NCI-H2227 (cell line): Measurements from ENCODE around the gene PRLH.

Source experiments
- DNase-seq: peaks from one replicate; lab custom pipeline; 2025; ENCODE audit not compliant: unreplicated experiment; lab: John Stamatoyannopoulos, UW

Gene PRLH

DNA sequence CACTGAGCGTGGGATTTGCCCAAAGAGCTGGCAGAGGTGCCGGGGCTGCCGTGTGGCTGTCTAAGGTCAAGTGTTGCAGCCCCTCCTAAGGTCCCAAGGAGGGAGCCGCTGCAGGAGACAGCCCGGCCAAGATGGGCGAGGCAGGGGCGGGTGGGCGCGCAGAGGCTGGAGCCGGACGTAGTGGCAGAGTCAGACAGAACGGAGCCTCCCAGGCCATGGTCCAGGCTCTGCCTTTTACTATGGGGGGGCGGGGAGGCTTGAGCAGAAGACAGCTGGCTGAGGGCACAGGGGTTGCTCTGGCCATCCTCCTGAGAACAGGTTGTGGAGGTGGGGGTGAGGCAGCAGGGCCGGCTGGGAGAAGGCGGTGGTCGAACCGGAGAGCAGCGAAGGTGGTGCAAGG lies 27.5 kb upstream of the PRLH start:
- DNase-seq, result no peak

DNA sequence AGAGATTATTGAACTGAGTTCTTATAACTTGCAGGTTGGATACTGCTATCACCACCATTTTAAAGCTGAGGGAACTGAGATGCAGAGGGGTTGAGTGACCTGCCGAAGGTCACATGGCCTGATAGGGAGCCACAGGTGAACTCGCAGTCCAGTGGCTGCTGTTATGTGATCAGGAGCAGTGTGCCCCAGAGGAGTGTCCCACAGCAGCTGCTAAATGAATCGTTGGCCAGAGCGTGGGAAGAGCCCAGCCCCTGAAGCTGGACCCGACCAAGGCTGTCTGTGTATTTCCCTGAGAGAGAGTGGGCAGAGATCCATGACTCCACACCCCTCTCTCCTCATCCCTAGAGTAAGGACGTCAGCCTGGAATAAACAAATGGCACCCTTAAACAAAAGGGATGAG lies 26.7 kb upstream of the PRLH start:
- no peak for DNase-seq

DNA sequence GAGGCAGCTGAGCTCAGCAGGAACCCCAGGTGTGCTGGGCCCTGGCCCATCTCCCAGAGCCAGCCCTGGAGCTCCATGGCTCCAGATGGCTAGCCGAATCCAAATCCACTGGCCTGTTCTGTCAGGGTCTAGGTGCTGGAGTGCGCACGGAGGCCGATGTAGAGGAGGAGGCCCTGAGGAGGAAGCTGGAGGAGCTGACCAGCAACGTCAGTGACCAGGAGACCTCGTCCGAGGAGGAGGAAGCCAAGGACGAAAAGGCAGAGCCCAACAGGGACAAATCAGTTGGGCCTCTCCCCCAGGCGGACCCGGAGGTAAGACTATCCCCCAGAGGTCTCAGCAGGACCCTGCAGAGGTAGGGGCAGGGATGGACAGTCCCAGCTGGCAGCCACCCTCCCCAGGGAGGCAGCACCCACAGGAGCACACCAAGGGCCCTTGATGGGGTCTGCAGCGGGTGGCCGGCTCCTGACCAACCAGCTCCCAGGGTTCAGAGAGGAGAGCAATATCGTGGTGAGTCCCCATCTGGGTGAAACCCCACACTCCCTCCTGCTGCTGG lies 26.1 kb upstream of the PRLH start:
- DNase-seq, result no peak

DNA sequence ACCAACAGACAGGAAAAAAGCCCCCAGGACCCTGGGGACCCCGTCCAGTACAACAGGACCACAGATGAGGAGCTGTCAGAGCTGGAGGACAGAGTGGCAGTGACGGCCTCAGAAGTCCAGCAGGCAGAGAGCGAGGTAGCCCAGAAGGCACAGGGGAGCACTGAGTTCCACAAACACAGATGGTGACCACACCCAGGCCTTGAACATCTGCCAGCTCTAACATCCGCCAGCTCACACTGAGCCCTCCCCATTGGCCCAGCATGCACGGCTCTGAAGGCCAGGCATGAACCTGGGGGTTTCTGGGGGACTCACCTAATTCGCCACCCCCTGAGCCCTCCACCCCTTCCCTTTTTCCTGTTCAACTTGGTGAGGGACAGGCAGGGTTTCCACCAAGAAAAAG lies 25.6 kb upstream of the PRLH start:
- no peak for DNase-seq

DNA sequence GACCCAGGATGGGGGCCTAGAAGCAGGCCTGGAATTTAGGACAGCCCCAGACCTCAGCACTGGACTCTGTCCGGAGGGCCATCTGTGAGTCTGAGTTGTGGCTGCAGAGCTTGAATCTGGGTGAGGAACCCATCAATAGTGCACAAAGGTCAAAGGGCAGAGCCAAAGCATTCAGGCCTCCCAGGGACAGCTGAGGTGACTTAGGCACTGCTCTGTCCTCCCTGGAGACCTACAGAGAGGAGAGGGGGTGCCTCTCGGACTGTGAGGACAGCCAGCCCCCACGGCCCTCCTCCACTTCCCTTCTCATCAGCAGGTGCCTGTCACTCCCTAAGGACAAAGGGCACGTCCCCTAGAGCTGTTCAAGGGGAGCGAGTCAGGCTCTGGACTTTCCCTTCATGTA lies 25.1 kb upstream of the PRLH start:
- no peak for DNase-seq

DNA sequence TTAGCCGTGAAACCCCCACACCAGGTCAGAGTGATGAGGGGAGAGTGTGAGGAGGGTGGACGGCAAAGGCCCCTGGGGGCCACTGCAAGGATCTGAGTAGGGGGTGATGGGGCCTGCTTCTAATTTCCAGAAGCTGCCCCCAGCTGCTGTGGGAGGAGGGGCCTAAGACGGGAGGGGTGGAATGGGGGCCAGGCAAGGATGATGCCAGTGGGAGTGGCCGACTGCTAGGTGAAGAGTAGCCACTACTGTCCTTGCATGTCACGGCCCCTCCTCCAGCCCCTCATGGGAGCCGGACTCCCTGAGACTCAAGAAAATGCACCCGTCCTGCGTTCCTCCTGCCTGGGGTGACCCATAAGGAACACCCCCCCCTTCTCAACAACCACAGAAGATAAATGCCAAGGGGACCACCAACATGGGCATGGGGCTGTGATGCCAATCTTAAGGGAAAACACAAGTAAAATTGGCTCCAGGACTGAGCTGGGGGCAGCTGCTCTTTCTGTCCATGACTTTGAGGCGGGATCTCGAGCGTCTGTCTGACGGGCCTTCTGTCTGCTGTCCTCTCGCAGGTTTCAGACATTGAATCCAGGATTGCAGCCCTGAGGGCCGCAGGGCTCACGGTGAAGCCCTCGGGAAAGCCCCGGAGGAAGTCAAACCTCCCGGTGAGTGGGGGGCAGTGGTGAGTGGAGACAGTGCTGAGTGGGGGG lies 24.2 kb upstream of the PRLH start:
- DNase-seq, result no peak

DNA sequence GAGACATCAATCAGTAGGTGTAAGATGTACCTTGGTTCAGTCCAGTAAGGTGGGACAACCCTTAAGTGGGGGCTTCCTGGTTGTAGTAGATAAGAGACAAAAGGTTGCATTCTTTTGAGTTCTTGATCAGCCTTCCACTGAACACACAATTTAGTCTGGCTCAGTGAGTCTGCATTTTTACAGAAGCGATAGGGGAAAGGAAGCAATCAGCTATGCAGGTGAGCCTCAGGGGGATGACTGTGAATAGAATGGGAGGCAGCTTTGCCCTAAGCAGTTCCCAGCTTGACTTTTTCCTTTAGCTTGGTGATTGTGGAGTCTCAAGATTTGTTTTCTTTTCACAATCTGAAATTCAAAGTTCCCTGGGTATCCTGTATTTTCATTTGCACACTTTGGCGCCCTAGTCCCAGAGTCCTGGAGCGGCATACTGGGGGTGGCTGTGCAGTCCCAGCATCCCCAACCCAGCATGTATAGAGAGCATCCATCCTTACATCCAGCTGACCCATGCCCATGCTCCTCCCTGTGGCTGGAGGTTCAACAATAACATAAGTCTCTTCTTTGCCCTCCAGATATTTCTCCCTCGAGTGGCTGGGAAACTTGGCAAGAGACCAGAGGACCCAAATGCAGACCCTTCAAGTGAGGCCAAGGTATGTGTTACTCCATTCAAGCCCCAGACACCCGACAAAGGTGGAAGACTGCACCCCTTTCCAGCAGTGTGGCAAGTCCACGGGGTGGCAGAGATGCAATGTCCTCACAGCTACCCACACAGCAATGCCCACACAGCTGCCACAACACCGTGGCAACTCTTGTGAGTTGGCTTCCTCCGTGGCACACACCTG lies 20.1 kb upstream of the PRLH start:
- DNase-seq, result no peak

DNA sequence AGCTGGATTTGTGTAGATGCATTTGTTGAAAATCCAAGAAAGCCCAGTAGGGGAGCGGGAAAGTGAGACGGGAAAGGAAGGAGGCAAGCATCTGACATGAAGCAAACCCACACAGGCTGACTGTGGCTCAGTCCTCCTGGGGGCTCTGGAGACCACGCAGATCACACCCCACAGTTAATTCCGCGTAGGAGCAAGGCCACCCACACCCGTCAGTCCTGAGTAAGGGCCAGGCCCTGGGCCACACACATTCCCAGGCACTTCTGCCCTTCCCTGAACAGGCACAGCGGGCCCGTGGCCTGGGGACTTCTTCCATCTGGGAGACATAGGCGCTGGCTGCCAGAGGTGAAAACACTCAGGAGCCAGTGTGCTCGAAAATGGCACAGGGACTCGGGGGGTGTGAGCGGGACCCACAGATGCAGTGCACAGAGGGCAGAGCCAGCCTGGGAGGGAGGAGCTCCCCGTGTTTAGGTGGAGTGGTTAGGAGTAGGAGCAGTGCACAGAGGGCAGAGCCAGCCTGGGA lies 19.4 kb upstream of the PRLH start:
- DNase-seq, result no peak

DNA sequence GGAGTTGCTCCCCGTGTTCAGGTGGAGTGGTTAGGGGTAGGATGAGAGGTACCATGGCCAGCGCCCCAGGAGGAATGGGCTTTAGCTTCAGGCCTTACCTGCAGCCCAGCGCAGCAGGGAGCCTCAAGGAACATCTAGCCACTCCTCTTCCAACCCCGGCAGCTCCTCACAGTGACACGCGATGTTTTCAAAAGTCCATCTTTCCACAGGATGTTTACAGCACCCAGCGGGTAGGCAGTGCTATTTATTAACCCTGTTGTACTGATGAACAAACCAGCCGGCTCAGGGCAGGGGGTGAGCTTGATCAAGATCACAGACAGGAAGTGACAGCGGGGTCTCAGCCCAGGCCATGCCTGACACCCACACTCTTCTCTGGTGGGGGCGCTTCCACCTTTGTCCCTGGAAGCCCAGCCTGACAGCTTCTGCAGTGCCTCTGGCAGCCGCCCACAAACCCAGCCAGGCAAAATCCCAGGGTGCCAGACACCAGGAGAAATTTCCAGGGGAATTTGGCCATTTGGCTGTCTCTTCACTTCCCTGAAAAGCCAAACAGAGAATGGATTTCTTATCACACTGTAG lies 18.4 kb upstream of the PRLH start:
- no peak for DNase-seq

DNA sequence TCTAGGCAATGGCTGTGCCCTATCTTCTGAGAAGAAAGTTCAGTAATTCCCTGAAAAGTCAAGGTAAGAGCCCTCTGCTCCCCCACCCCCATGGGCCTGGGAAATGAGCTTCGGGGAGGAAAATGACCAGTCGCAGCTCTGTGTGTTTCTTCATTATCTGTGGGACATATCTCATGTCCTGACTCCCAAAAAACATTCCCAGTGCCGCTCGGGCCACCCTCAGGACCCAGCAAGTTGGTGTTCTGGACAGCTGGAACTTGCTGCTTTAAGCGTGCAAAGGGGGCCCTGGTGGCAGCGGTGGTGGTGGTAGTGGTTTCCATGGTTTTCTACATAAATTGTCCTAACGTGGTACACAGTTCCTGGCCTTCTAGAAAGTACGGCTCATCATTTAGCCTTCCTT lies 17.2 kb upstream of the PRLH start:
- no peak for DNase-seq

DNA sequence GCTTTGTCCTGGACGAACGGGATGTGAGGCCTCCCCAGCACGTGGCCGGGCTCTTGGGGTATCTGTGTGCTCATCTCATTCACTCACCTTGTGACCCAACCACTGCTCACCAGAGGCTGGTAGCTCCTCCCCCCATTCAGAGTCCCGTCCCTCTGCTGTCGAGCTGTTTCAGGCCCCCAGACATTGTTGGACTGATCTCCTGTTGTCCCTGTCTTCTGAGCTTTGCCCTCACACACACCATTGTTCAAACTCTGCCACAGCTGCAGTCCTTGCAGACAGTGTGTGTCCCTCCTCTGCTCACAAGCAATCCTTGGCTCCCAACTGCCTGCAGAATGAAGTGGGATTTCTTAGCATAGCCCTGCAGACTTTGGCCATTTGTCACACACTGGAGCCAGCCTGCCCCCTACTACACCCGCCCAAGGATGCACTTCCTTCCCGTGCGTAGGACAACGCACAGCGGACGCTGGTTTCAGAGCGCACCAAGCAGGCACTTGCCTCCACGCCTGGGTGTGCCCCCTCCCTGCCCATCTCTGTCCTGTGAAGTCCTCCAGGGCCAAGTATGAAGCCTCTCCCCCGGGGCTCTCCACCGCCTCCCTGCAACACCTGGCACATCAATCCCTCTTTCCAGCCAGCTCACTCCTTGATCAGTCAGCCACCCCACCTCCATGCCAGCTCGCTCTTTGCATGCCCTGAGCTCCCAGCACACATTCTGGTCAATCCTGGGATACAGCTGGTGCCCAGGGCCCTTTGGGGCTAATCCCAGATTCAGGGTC lies 16.5 kb upstream of the PRLH start:
- DNase-seq, result no peak

DNA sequence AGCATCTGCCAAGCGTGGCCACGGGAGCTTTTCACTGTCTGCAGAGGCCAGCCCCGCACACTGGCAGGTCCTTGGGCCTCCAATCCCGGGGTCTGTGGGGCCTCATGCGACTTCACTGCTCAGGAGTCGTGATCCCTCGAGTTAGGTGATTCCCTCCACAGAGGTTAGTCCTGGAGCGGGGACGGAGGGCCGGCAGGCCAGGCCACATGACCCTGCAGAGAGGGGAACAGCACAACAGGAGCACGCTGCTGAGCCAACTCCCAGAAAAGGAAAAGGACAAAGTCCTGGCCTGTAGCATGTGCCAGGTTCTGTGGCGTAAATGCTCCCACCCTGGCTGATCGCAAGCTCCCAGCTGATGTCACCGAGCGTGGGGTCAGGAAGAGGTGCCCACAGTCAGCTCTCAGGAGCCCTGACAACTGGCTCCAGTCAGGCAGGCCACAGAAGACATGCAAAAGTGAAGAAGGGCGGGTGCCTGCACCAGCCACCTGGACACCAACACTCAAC lies 15.3 kb upstream of the PRLH start:
- no peak for DNase-seq

DNA sequence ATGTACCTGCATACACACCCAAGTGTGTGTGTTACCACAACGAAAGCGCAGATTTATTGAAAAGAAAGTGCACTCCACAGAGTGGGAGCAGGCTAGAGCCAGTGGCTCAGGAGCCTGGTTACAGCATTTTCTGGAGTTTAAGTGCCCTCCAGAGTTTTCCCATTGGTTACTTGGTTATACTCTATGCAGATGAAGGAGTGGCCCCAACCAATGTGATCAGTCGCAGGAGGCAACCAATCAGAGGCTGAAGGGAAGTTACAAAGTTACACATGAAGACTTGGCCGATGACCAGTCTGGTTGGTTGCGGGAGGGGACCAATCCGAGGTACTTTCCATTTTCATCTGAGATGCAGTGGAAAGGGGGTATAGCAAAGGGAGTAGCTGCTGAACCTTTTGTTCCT lies 13.5 kb upstream of the PRLH start:
- no peak for DNase-seq

DNA sequence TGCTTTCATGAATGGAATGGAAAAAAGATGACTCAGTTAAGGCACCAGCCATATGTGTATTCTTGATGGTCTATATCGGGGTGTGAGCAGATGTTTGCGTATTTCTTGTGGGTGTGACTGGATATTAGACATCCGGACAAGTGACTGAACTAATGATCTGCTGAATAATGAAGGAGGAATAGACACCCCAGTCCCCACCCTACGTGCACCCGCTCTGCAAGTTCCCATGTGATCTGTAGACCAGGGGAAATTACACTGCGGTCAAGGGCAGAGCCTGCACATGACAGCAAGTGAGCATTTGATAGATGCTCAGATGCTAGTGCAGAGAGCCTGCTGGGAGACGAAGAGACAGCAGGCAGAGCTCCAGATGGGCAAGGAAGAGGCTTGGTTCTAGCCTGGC lies 12.4 kb upstream of the PRLH start:
- DNase-seq, result no peak

DNA sequence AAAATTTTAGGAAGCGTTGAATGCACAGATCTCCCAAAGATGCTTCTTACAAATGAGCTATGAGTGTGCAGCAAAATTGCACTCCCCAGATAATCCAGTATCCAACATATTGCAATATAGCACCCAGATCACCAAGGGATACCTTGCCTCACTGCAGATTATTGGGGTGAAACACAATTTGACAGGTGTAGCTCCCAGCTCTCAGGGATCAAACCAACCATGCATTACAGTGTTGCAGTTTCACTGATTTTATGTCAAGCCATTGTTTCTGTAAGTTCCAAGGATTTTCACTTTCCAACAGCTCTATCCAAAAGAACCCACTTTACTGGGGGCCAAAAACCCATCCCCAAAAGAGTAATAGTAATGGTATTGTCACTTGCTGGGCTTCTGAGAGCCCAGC lies 10.8 kb upstream of the PRLH start:
- DNase-seq, result no peak

DNA sequence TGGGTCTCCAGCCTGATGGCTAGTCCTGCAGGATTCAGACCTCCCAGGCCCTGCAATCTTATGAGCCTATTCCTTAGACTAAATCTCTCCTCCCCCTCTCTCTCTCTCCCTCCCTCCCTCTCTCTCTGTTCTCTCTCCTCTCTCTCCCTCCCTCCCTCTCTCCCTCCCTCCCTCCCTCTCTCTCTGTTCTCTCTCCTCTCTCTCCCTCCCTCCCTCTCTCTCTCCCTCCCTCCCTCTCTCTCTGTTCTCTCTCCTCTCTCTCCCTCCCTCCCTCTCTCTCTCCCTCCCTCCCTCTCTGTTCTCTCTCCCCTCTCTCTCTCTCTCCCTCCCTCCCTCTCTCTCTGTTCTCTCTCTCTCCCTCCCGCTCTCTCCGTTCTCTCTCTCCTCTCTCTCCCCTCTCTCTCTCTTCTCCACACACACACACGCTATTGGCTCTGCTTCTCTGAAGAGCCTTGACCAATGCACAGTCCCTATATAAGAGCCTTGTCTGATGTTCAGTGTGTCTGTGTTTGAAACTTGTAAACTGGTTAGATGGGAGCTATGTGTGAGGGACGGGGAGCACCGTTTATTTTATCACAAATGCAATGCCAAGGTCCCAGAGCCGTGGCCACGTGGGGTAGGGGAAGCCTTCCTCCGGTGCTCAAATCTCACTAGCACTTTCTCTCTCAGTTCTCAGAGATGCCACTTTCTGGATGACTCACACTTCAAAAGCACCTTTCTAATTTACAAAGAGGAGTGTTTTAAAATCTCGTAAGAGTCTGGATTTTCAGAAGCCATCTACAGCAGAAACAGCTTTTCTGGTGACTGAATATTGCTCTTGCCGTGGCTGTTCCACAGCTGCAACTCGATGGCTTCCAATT lies 9.4 kb upstream of the PRLH start:
- DNase-seq, result no peak

DNA sequence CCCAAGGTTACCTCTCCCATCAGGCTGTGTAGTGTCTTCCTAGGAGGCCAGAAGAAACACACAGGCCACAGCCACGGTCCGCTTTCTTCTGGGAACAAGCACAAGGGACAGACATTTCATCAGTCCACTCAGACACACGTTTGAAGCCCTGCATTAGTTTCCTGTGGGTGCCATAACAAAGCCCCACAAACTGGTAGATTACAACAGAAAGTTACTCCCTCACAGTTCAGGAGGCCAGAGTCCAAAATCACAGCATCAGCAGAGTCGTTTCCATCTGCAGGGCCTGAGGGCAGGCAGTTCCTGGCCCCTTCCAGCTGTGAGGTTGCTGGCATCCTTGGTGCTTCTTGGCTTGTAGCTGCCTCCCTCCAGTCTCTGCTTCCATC lies 8.8 kb upstream of the PRLH start:
- no peak for DNase-seq

DNA sequence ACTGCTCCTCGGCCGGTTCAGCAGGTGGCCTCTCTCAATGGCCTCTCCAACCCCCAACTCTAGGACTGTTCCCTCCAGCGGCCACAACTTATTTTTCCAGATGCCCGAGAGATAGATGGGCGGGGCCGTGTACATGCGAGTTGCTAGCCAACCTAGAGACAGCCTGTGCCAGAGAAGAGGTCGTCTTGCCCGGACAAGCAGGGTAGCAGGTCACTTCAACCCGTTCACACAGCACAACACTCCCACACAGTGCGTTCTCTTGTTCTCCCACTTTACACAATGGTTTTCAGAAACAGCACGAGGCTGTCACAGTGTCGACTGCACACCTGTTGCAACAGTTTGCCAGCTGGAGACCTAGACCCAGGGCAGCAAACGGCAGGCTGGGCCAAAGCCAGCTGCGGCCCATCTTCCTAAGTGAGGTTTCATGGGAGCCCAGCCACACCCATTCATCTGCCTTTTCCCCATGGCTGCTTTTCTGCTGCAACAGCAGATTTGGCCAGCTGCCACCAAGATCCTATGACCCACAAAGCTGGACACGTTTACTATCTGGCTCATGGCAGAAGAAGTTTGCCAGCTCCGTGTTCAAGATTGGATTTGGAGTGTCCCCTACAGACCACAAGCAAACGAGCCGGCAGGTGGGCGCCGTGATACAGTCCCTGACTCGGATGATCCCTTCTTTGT lies 7.3 kb upstream of the PRLH start:
- peak; percentile 19 for DNase-seq

DNA sequence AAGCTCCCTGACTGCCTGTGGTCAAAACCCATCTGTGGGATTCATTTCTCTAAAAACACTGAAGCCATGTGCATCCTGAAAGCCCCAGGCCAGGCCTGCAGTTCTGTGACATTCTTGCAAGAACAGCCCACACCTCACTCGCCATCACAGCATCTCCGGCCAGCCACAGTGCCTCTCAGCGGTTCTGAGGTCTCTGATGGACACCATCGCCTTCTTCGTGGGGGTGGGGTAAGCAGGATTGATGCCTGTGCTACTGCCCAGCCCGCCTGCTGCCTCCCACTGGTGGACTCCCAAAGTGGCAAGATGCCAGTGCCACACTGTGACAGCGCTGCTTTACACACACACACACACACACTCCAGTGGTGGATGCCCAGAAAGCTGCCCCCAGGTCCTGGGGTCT lies 5.2 kb upstream of the PRLH start:
- DNase-seq, result no peak
